M059J (cell line): ENCODE measurements around the gene MCM3AP. TPM values are rescaled to one million over a fixed set of nuclear protein-coding genes. Genes with fewer than 3 reads are reported as not detected.

Source experiments
- DNase-seq: peaks from one replicate; pipeline ENCODE4 v3.0.0-alpha.2; 2012; ENCODE audit warnings: low read depth
- total RNA-seq: library from RNA; depleted of rRNA; stranded (reverse); fragments of >200 nt; shearing (Covaris generic); gene quantifications from 2 replicates; pipeline ENCODE4 v1.2.3, GENCODE V29; 2014

Gene MCM3AP
- total RNA-seq, 1 experiment from 2014 or later = 54.6 TPM

DNA sequence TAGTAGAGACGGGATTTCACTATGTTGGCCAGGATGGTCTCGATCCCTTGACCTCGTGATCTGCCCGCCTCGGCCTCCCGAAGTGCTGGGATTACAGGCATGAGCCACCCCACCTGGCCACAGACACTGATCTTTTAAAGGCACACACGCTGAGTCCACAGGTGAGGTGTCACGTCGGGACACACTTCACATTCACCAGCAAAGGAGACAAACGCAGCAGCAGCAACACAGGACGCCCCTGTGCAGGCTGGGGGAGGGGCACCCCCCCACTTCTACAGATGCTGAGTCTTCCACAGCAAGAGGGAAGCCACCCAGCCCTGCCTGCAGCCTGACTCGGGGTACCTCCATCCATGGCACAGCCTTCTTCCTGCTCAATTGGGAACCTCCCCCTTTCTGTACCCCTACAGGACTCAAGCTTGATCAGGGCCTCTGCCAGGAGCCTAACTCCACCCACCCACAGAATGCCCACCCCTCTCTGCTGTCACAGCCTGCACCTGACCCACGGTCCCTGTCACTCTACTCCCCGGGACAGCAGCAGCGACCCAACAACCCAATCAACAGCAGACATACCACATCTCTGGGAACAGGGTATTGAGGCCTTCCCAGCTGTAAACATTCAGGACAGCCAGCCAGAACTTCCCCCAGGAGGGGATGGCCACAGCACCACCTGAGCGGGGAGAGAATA is 66.4 kb downstream of the MCM3AP start:
- DNase-seq = no peak

DNA sequence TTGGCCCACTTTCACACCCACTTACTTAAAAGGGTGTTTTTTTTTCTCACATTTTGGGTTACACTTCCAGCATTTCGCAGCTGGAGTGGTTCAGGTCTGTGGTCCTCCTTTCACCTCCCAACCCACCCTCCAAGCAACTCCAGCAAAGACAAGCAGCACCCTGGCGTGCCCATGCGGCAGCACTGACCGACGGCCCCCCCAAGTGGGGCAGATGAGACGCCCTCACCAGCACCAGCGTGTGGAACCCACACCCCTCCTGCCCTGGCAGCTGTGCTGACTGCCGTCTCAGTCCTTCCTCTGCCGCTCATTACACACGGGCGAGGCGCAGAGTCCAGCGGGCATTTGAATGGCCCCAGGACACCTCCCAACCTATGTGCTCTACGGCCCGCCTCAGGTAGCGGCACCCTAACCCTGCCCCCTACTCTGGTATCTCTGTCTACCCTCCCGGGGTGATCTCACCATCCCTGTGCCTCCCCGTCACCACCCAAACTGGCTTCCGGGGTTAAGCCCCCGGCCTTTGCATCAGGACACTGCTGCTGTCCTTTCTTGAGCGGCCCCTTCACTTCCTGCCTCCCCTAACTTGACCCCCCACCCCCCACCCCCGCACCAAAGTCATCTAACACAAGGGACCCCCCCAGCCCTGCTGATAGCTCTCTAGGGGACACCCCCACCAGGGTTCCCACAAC is 67.8 kb downstream of the MCM3AP start:
- DNase-seq = no peak

GRCh38 chr21:46216132-46216747 is 69.2 kb downstream of the MCM3AP start:
- no peak for DNase-seq

DNA sequence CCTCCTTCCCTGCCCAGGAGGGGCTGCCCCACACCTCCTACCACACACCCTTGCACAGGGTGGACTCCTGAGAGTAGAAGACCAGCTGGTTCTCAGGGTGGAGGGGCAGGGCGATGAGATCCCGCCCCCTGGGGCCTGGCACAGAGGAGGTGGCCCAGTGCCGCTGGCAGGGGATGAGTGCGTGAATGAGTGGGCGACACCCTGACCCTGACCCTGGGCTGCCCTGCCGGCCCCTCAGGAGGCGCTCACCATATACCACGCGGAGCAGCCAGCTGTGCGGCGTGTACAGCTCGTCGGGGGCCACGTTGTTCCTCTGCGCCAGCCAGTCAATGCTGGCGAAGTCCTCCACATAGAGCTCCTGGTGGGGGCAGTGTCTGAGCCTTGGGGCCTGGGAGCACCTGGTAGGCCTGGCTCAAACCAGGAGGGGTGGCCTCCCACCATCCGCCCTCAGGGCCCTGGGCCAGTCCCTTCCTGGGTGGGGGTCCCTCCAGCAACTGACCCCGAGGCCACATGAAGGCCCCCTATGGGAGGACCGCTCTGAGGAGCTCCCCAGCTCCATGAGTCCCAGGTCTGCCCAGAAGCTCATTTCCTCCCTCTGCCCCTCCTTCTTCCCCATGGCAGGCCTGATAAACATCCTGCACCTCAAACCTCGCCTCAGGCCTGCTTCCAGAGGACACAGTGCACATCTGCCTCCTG is 69.8 kb downstream of the MCM3AP start:
- DNase-seq = no peak

GRCh38 chr21:46214478-46215340 is 70.7 kb downstream of the MCM3AP start:
- DNase-seq = no peak

DNA sequence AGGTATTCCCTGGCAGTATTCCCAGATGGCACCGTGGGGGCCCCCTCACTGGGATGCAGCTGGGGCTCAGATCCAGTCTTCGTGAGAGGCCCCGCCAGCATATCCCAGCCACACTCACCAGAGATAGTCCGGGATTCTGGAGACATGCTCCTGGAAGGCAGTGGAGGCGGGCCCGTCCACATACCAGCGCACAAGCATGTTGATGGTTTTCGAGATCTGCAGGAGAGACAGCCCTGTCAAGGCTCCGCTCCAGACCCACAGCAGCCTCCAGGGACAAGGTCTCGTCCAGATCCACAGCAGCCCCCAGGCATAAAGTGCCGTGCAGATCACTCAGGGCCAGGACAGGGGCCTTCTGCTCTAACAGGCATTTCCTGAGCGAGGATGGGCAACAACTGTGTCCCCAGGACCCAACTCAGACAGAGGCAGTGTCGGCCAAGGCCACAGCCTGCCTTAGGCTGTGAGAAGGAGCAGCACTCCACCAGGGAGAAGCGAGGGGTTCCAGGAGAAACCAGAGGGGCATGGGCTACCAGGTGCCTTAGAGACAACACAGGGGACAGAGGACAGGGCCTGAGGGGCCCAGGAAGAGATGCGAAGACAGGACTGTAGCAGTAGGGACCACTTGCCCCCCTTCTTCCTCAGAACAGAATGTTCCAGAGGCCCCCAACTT is 71.7 kb downstream of the MCM3AP start:
- no peak for DNase-seq

DNA sequence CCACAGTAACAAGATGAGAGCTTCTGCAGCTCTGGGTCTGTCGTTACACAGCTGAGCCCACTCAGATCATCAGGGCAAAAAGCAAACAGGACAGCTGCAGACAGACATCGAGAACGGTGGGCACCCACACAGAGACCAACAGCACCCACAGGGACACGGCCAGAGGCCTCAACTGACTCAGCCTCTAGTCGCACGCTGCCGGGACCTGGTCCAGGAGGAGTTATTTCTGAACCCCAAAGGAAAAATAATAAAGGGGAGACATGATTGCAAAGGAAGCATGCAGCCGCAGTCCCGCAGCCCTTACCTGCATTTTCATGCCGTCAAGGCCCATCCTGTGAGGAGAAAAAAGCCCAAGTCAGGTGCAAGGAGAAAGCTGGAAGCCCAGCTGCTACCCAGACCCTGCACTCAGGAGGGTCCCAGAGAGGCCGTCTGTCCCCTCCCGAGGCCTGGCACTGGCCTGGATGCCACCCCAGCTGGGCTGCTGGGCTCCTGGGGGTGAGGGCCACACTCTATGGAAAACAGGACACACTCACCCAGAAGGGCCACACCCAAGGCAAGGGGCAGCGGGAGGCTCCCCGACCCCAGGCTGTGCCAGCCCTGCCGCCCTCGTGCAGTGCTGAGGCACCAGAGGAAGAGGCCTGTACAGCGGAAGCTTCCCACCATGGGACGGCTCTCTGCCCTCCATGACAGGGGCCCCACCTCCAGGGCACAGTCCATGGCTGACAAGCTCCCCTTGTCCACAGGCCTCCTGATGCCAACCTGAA is 72.5 kb downstream of the MCM3AP start:
- DNase-seq = no peak

- DNase-seq = peak; percentile 12
Measured at GRCh38 chr21:46211786-46212720, 73.4 kb downstream of the MCM3AP start.

- no peak for DNase-seq
Measured at GRCh38 chr21:46211376-46211775, 74.0 kb downstream of the MCM3AP start.

DNA sequence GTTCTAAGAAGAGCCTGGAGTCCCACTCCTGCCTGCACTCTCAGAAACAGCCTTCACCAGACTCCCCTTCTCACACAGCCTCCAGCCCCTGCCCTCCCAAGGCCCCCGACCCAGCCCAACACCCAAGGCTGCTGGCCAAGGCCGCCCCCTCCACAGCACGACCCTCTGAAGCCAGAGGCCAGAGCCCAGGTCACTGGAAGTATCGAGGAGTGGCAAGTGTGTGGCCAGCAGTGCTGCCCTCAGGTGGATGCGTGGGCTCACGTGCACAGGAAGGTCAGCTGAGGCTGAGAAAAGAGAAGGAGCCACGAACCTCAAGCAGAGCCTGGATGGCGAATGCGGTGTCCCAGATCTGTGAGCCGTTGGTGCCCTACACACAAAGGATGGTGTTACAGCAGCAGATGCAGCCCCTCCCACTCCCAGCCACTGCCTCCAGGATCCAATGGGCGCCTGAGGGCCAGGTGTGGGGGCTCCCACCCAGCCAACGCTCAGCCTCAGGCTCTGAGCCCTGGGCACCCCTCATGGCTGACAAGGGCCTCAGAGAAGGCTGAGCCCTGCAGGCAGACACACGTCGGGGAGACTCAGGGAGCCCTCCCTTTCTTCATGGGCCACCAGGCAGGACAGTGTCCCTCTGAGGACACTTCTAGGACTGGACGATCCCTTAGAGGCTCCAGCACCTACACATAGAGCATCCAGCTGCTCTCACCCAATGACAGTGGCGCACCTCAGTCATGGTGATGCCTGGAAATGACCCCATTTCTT is 74.9 kb downstream of the MCM3AP start:
- no peak for DNase-seq

DNA sequence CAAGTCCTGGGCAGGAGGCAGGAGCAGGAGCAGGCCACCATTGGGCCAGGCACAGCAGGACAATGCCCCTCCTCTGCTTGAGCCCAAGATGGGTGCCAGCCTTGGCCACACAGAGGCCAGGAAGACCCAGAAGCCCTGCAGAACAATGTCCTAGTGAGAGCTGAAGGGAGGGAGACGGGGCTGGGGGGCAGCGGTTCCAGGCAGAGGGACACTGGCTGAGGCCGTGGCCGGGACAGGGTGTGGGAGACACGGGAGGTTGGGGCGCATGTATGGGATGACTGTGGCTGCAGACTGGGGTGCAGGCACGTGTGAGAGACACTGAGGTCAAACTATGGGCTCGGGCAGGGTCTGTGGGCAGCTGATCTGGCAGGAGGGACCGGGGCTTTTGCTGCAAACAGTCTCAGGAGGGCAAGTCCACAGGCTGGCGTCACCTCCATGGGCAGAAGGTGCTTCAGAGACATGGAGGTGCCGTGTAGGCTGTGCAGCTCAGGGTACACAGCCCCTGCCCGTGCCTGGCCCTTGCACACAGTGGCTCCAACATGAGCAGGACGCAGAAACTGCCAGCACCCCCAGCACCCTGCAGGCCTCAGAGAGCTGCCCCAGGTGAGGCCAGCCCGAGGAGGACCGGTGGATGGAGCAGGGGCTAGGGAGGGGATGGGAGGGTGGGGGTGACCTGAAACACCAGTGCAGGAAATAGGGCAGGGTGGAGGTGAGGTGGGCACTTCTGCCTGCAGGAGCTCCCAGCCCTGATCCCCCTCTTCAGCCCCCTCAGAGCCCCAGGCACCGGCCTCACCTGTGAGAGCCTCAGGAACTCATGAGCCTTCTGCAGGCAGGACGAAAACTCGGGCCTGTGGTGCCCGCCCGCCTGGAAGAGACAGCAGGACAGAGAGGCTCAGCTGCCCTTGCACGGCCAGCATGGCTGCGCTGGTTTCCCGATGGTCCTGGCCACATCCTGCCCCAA is 76.4 kb downstream of the MCM3AP start:
- no peak for DNase-seq

- no peak for DNase-seq
Measured at GRCh38 chr21:46207920-46208591, 77.4 kb downstream of the MCM3AP start.

GRCh38 chr21:46207006-46207919 is 78.1 kb downstream of the MCM3AP start:
- no peak for DNase-seq

DNA sequence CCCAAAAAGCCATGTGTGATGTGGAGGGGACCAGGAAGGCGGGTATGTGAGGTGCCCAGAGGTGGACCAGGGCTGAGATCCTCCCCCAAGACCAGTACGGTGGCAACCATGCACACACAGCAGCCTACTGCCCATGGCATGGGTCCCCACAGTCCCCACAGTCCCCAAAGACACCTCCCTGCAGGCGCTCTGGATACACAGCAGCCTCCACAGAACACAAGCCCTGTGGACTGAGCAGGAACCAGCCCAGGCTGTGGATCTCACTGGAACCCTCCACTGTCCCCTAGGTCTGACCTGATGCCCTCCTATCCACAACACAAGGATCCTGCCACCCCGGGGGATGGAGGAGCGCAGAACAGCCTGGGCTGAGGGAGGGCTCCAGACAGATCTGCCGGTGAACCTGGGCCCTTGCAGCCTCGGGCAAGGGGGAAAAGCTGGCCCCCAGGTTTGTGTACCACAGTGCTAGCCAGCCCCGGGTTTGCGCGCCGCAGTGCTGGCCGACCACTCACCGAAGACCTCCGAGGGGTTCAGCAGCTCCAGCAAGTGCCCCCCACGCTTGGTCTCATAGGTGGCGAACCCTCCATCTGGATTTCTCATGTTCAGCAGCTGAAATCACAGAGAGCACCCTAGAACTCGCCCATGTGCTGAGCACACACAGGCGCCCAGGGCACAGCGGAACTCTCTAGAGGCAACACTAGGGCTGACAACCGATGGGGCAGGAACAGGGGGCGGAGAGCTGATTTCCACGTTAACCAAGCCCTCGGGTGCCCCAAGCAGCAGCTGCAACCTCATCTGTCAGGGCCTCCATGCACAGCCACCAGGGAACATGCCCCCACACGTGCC is 79.0 kb downstream of the MCM3AP start:
- no peak for DNase-seq

DNA sequence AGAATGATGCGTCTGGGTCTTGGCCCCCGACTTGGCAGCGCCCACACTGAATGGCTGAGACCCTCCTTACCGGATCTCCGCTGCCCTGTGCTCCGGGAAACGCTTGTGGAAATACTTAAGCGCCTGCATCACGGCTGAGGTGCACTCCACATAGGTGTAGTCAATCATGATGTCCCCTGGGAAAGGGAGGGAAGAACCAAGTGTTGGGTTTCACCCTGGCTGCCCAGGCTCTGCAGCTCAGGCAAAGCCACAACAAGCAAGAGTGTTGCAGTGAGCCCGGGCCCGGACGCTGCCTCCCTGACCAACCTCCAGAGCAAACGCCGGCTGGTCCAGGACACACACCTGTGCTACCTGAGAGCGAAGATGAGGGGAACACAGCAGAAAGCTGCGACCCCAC is 79.6 kb downstream of the MCM3AP start:
- DNase-seq = no peak
